ENCODE data around the gene KNSTRN.

Gene KNSTRN

DNA sequence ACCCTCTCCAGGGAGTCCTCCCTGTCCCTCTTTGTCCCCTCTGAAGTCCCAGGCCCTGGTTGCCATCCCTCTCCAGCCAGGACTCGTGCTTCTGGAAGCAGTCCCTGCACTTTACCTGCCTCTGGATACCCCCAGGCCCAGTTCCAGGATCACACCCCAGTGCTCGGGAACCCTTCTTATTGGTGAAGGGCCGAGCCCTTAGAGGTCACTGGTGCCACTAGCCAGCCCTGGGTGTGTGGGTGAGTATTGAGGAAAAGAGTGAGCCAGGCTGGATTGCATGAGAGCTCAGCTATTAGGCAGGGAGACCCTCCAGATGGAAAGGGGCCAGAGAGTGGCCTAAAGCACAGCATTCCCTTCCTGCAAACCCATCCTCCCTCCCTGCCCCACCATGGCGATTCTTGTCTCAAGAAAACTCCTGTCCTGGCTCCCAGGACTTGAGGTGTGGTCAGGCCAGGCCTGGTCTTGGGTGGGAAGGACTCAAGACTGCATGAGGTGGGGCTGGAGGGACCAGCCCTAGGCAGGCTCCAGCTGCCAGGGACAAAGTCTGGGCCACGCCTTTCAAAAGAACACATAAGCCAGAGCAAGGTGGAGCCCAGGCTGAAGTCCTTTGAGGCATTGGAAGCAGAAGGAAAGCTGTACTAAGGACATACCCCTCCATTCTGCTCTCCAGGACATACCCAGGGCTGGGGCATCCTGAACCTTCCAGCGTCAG, 36.5 kb upstream of the KNSTRN start:
- TF ChIP-seq, protein P1, sequence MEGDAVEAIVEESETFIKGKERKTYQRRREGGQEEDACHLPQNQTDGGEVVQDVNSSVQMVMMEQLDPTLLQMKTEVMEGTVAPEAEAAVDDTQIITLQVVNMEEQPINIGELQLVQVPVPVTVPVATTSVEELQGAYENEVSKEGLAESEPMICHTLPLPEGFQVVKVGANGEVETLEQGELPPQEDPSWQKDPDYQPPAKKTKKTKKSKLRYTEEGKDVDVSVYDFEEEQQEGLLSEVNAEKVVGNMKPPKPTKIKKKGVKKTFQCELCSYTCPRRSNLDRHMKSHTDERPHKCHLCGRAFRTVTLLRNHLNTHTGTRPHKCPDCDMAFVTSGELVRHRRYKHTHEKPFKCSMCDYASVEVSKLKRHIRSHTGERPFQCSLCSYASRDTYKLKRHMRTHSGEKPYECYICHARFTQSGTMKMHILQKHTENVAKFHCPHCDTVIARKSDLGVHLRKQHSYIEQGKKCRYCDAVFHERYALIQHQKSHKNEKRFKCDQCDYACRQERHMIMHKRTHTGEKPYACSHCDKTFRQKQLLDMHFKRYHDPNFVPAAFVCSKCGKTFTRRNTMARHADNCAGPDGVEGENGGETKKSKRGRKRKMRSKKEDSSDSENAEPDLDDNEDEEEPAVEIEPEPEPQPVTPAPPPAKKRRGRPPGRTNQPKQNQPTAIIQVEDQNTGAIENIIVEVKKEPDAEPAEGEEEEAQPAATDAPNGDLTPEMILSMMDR (IDR thresholded peaks at IDR 0.05; ENCODE audit: insufficient read depth, low read depth, low read length, missing control alignments) = no peak
- no peak for DNase-seq (ENCODE audit: low read depth)
- no peak overlapping the region for H3K4me3 ChIP-seq (ENCODE audit: low read depth, low read length)

DNA sequence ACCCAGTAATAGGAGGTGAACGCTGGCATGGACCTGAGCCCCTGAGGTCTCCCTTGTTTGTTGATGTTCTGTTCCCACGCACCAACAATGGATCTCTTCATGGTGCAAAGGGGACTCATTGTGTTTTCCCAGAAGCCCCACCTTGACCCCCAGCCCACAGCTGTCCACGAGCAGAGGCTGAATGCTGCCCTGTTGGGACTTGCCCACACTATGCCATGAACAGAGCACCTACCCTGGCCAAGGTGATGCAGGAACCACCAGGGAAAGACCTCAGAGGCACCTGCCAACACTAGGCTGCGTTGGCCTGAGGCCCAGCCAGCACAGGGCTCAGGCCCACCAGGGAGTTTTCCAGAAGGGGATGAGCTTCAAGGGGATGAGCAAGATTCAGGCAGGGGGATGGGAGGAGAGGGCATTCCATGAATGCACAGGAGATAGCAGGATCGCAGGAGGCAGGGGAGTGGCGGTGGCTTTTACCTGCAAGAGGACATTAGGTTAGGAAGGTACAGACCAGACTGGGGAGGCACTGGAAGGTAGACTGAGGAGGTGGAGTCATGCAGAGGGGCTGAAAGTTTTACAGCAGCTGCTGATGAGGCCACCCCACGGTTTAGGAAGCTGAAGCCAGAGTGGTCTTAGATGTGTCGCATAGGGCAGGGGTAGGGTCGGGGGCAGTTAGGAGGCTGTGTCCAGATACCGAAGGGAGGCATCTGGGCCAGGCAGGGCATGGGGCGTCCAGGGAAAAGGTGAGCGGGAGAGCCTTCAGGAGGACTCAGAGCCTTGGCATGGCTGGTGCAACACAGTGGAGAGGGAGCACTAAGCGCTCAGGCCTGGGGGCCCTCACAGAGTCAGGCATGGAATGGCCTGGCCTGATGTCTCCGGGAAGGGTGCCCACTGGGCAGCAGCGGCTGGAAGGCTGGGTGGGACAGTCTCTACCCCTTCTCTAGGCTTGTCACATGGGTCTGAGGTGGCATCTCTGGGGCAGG, 35.7 kb upstream of the KNSTRN start:
- no peak for DNase-seq (ENCODE audit: low read depth)
- TF ChIP-seq, protein P1 (IDR thresholded peaks at IDR 0.05; ENCODE audit: insufficient read depth, low read depth, low read length, missing control alignments) = no peak
- no peak overlapping the region for H3K4me3 ChIP-seq (ENCODE audit: low read depth, low read length)

DNA sequence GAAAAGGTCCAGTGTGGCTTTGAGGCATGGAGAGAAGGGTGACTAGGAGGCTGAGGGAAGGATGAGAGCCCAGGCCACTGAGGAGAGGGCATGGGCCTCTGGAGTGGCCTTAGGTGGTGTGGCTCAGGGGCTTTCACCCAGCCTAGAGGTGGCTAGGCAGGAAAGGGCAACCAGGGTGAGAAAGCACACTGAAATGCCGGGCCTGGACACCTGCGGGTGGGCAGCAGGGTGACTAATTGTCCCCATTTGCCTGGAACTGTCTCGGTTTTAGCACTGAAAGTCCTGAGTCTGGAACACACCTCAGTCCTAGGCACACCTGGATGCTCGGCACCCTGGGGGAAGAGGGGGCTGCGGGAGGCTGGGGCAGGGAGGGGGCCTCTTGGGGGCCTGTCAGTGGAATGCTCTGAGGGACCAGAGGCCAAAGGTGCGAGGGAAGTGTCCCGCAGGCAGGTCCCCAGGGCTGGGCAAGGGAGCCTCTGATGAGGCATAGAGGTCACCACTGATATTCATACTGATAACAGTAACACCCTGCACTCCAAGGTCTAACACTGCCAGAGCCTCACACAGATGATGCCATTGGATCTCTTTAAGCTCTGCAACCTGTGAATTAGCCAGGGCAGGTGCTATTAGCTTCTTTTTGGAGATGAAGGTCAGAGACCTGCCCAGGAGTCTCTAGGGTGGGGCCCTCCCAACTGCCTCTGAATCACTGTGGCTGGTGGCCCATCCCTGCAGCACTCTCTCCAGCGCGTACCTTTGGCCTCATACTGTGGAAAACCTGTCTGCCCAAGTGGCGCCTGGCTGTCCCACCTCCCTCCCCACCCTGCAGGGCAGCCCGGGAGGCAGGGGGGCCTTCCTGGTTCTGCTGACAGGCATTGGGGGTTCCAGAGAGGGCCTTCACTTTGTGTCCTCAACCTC, 34.7 kb upstream of the KNSTRN start:
- no peak overlapping the region for H3K4me3 ChIP-seq (ENCODE audit: low read depth, low read length)
- TF ChIP-seq, protein P1 (IDR thresholded peaks at IDR 0.05; ENCODE audit: insufficient read depth, low read depth, low read length, missing control alignments) = no peak
- no peak for DNase-seq (ENCODE audit: low read depth)

DNA sequence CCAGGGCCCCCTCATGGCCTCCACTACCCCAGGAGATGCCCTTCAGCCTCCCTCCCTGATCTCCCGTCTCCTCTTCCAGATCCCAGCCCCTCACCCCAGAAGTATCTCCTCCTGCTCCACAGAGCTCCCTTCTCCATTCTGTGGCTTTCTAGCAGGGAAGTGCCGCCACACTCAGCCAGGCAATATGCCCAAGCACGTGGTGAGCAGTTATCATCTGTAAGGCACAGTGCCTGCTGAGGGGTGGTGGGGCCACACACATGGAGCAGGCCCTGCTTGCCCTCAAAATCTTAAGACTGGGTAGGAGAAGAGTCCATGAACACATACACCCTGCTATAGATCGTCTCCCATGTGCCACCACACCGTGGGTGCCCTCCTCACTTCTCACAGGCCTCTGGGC, 34.0 kb upstream of the KNSTRN start:
- no peak for DNase-seq (ENCODE audit: low read depth)
- TF ChIP-seq, protein P1 (IDR thresholded peaks at IDR 0.05; ENCODE audit: insufficient read depth, low read depth, low read length, missing control alignments) = no peak
- H3K4me3 ChIP-seq (ENCODE audit: low read depth, low read length) = no peak overlapping the region

DNA sequence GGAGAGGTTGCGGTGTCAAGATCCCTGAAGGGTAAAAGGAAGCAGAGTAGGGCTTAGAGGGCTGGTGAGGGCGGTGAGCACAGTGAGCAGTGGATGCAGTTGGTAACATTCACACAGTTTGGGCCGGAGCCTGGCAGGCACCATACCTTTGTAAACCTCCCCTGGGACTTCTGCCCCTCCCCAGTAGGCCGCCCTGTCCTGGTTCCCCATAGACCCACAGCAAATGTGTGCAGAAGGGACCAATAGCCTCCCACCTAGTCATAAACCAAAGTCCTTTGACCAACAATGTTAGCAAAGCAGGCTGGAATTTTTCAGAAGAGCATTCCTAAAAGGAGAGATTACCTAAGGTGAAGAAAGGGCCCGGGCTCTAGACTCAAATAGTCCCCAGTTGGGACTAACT, 33.4 kb upstream of the KNSTRN start:
- TF ChIP-seq, protein P1 (IDR thresholded peaks at IDR 0.05; ENCODE audit: insufficient read depth, low read depth, low read length, missing control alignments) = no peak

DNA sequence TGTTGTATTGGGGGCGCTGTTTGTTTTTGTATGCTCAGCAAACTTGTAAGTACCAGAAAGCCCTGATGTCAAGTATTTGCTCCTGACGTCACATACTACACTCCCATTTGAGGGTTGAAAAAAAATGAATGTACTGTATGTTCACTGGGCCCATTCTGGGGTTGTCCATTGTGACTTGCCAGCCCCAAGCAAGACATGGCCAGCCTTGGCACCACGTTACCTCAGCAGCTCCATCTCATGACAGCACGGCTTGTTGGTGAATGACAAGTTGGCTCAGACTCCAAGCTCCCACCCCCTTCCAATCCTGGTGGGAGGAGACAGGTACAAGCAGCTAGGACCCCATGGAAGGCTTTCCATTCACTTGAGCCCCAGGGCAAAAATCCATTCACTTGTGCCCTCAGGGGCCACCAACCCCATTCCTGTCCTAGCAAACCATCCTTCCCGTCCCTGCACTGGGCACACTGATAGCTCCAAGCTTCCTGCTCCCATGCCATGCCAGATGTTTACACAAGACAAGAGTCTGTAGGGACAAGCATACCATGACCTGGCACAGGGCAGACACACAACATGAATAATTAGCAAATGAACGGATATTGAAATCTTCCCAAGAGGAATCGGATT, 30.1 kb upstream of the KNSTRN start:
- no peak overlapping the region for H3K4me3 ChIP-seq (ENCODE audit: low read depth, low read length)
- DNase-seq (ENCODE audit: low read depth) = no peak
- TF ChIP-seq, protein P1 (IDR thresholded peaks at IDR 0.05; ENCODE audit: insufficient read depth, low read depth, low read length, missing control alignments) = no peak

More for the DNA sequence above, 33.4 kb upstream of the KNSTRN start:
- no peak overlapping the region for H3K4me3 ChIP-seq (ENCODE audit: low read depth, low read length)
- no peak for DNase-seq (ENCODE audit: low read depth)
